K562 (cell line): ENCODE data around the gene CACNA2D2. TPM values are rescaled to one million over a fixed set of nuclear protein-coding genes. Genes with fewer than 3 reads are reported as not detected.

Source experiments
- C11orf30 ChIP-seq: fragments of 450-650 bp; IDR thresholded peaks from 2 replicates; pipeline ENCODE4 v1.6.1; 2016; ENCODE audit warnings: low read depth, mild to moderate bottlenecking
- CBX8 ChIP-seq: fragments of 200-600 bp; sonication (generic); IDR thresholded peaks from 2 replicates; pipeline ENCODE4 v1.6.1; 2012; ENCODE audit warnings: borderline replicate concordance, mixed run types, low read depth, mild to moderate bottlenecking, moderate library complexity, mixed read lengths, low read length, control low read depth, inconsistent platforms; ENCODE audit not compliant: poor library complexity, severe bottlenecking; ENCODE audit errors: extremely low read depth
- CREBBP ChIP-seq: IDR thresholded peaks from one replicate; pipeline ENCODE4 v1.6.1; 2012; ENCODE audit warnings: low read depth, mild to moderate bottlenecking, control low read depth, inconsistent platforms, low read length
- GABPB1 ChIP-seq: sonication (generic); formaldehyde crosslinking; IDR thresholded peaks from 2 replicates; pipeline ENCODE4 v1.8.0; 2022; ENCODE audit warnings: mild to moderate bottlenecking, missing genetic modification reagents
- L3MBTL2 ChIP-seq: fragments of 450-650 bp; IDR thresholded peaks from 2 replicates; pipeline ENCODE4 v1.6.1; 2016; ENCODE audit warnings: mild to moderate bottlenecking, moderate library complexity
- MTF1 ChIP-seq: fragments of 250-450 bp; sonication (Bioruptor Pico); IDR thresholded peaks from 2 replicates; pipeline ENCODE4 v1.9.0; 2021; ENCODE audit warnings: moderate library complexity, mild to moderate bottlenecking, inconsistent platforms, borderline replicate concordance
- MYNN ChIP-seq, 2 experiments: sonication (generic); formaldehyde crosslinking in 1 of 2; IDR thresholded peaks; 2 replicates each; pipeline versions ENCODE4 v1.5.0 to v1.6.1; 2016 to 2020; ENCODE audit warnings: antibody characterized with exemption in 1 of 2, missing genetic modification reagents in 1 of 2
- NONO ChIP-seq, 2 experiments: fragments of 200-400 bp in 1 of 2; fragments of 450-650 bp in 1 of 2; formaldehyde crosslinking in 1 of 2; IDR thresholded peaks; 2 replicates each; pipeline ENCODE4 v1.6.1; 2017; ENCODE audit warnings: low read depth in 2 of 2, mild to moderate bottlenecking in 2 of 2, moderate library complexity in 2 of 2, low read length in 1 of 2
- RB1 ChIP-seq: fragments of 450-650 bp; IDR thresholded peaks from 2 replicates; pipeline ENCODE4 v1.6.1; 2017; ENCODE audit warnings: low read depth, mild to moderate bottlenecking
- SAP30 ChIP-seq: fragments of 200-600 bp; sonication (generic); IDR thresholded peaks from 2 replicates; pipeline ENCODE4 v1.6.1; 2012; ENCODE audit warnings: borderline replicate concordance, low read depth, mild to moderate bottlenecking, moderate library complexity, low read length, control low read depth, inconsistent platforms; ENCODE audit not compliant: insufficient read depth, poor library complexity, severe bottlenecking
- SNRNP70 ChIP-seq: fragments of 200-400 bp; formaldehyde crosslinking; optimal IDR thresholded peaks from 2 replicates; pipeline ENCODE3; 2017; ENCODE audit warnings: low read depth, low read length
- SP2 ChIP-seq: IDR thresholded peaks from 2 replicates; pipeline ENCODE4 v1.6.1; 2011; ENCODE audit warnings: mild to moderate bottlenecking, low read depth, low read length, moderate library complexity; ENCODE audit not compliant: poor library complexity, severe bottlenecking; ENCODE audit errors: extremely low read depth
- SREBF1 ChIP-seq: fragments of 150-350 bp; IDR thresholded peaks from 2 replicates; pipeline ENCODE4 v1.6.1; 2014; ENCODE audit warnings: antibody characterized with exemption, low read depth, low read length, borderline replicate concordance
- ZNF324 ChIP-seq: fragments of 250-450 bp; sonication (Bioruptor Pico); IDR thresholded peaks from 2 replicates; pipeline ENCODE4 v1.4.0; 2020; ENCODE audit warnings: mild to moderate bottlenecking
- ZNF584 ChIP-seq: fragments of 200-800 bp; sonication (Bioruptor generic); IDR thresholded peaks from 2 replicates; pipeline ENCODE4 v1.6.1; 2016; ENCODE audit warnings: low read depth, mild to moderate bottlenecking, missing genetic modification characterization, missing compliant biosample characterization
- ZNF77 ChIP-seq: fragments of 250-450 bp; sonication (Bioruptor Pico); IDR thresholded peaks from 2 replicates; pipeline ENCODE4 v1.5.0; 2020
- polyA plus RNA-seq, 8 experiments: library from polyadenylated mRNA; depleted of rRNA in 4 of 8; stranded (reverse) in 5 of 8; unstranded in 3 of 8; fragments of >200 nt; fragmentation: Nextera tagmentation in 2 of 8; fragmentation: Illumina TruSeq in 1 of 8; extraction: Ambion mirVana in 2 of 8; extraction: Trizol in 1 of 8; gene quantifications; 2 replicates each; pipeline versions ENCODE4 v1.2.1 to v1.2.3, GENCODE V29; 2011 to 2014; ENCODE audit warnings: inconsistent platforms in 1 of 8, missing spikeins in 1 of 8
- total RNA-seq, 7 experiments: library from RNA; depleted of rRNA in 6 of 7; stranded (reverse); fragments of >200 nt in 6 of 7; fragmentation: Illumina TruSeq in 2 of 7; extraction: Trizol in 2 of 7; gene quantifications; 2 replicates each; pipeline versions ENCODE4 v1.2.1 to v1.2.3, GENCODE V29; 2011 to 2021; ENCODE audit warnings: low replicate concordance in 1 of 7
- TF ChIP-seq, protein P1 (sequence below): fragments of 250-450 bp; sonication (Bioruptor Pico); IDR thresholded peaks from 2 replicates; pipeline ENCODE4 v1.8.0; 2021; ENCODE audit warnings: borderline replicate concordance, mild to moderate bottlenecking, moderate library complexity; ENCODE audit not compliant: poor library complexity, severe bottlenecking
- TF ChIP-seq, protein P2 (sequence below): fragments of 450-650 bp; IDR thresholded peaks from 2 replicates; pipeline ENCODE4 v1.6.1; 2016; ENCODE audit warnings: borderline replicate concordance
- TF ChIP-seq, protein P3 (sequence below): fragments of 450-650 bp; IDR thresholded peaks from 2 replicates; pipeline ENCODE4 v1.6.1; 2014; ENCODE audit warnings: low read depth, mild to moderate bottlenecking, moderate library complexity, borderline replicate concordance
- TF ChIP-seq, protein P4 (sequence below): fragments of 250-450 bp; sonication (Bioruptor Pico); IDR thresholded peaks from 2 replicates; pipeline ENCODE4 v1.8.0; 2021; ENCODE audit warnings: moderate library complexity, mild to moderate bottlenecking, inconsistent platforms

CACNA2D2 gene
- total and polyA plus RNA-seq, 9 of the 15 experiments (the other 6 are each of a cell fraction or from before 2014, with no cell fraction given): 0.11 to 0.58 (median 0.36) TPM; not detected in 2

DNA sequence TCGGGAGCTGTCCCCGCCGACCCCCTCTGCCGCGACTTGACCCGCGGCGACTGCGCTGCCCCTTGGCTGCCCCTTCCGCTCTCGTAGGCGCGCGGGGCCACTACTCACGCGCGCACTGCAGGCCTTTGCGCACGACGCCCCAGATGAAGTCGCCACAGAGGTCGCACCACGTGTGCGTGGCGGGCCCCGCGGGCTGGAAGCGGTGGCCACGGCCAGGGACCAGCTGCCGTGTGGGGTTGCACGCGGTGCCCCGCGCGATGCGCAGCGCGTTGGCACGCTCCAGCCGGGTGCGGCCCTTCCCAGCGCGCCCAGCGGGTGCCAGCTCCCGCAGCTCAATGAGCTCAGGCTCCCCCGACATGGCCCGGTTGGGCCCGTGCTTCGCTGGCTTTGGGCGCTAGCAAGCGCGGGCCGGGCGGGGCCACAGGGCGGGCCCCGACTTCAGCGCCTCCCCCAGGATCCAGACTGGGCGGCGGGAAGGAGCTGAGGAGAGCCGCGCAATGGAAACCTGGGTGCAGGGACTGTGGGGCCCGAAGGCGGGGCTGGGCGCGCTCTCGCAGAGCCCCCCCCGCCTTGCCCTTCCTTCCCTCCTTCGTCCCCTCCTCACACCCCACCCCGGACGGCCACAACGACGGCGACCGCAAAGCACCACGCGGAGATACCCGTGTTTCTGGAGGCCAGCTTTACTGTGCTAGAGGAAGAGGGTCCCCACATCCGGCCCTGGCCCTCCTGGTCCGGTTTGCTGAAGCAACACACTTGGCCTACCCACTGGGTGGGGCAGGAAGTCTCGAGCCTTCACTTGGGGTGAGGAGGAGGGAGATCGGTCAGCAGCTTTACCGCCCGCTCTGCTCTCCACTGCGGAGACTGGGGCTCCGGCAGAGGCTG, 162.7 kb downstream of the CACNA2D2 start, which contains the start of gene RASSF1 (continued):
- TF ChIP-seq SREBF1 (no peak), ZNF77 (CRISPR knock-in tag) (no peak), GABPB1 (CRISPR knock-in tag) (peak; percentile 30; the same call in 1 of the 2 replicates), L3MBTL2 (peak; percentile 88), CREBBP (no peak), CBX8 (no peak), SNRNP70 (no peak), RB1 (no peak), NONO (IDR thresholded peaks at IDR 0.05; ENCODE audit: low read depth in 2 of 2, low read length in 1 of 2) (no peak), C11orf30 (no peak), ZNF584 (CRISPR knock-in tag) (no peak), SAP30 (peak; percentile 69), ZNF324 (no peak), MTF1 (CRISPR knock-in tag) (no peak), MYNN (IDR thresholded peaks at IDR 0.05) (no peak), MYNN (CRISPR knock-in tag; IDR thresholded peaks at IDR 0.05) (no peak), SP2 (no peak)
- TF ChIP-seq, protein P1, sequence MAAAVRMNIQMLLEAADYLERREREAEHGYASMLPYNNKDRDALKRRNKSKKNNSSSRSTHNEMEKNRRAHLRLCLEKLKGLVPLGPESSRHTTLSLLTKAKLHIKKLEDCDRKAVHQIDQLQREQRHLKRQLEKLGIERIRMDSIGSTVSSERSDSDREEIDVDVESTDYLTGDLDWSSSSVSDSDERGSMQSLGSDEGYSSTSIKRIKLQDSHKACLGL: no peak
- TF ChIP-seq, protein P2, sequence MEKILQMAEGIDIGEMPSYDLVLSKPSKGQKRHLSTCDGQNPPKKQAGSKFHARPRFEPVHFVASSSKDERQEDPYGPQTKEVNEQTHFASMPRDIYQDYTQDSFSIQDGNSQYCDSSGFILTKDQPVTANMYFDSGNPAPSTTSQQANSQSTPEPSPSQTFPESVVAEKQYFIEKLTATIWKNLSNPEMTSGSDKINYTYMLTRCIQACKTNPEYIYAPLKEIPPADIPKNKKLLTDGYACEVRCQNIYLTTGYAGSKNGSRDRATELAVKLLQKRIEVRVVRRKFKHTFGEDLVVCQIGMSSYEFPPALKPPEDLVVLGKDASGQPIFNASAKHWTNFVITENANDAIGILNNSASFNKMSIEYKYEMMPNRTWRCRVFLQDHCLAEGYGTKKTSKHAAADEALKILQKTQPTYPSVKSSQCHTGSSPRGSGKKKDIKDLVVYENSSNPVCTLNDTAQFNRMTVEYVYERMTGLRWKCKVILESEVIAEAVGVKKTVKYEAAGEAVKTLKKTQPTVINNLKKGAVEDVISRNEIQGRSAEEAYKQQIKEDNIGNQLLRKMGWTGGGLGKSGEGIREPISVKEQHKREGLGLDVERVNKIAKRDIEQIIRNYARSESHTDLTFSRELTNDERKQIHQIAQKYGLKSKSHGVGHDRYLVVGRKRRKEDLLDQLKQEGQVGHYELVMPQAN: no peak
- TF ChIP-seq, protein P3, sequence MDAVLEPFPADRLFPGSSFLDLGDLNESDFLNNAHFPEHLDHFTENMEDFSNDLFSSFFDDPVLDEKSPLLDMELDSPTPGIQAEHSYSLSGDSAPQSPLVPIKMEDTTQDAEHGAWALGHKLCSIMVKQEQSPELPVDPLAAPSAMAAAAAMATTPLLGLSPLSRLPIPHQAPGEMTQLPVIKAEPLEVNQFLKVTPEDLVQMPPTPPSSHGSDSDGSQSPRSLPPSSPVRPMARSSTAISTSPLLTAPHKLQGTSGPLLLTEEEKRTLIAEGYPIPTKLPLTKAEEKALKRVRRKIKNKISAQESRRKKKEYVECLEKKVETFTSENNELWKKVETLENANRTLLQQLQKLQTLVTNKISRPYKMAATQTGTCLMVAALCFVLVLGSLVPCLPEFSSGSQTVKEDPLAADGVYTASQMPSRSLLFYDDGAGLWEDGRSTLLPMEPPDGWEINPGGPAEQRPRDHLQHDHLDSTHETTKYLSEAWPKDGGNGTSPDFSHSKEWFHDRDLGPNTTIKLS: 0 out of 2 replicates have a peak, but pooled peaks have one; percentile 27
- TF ChIP-seq, protein P4, sequence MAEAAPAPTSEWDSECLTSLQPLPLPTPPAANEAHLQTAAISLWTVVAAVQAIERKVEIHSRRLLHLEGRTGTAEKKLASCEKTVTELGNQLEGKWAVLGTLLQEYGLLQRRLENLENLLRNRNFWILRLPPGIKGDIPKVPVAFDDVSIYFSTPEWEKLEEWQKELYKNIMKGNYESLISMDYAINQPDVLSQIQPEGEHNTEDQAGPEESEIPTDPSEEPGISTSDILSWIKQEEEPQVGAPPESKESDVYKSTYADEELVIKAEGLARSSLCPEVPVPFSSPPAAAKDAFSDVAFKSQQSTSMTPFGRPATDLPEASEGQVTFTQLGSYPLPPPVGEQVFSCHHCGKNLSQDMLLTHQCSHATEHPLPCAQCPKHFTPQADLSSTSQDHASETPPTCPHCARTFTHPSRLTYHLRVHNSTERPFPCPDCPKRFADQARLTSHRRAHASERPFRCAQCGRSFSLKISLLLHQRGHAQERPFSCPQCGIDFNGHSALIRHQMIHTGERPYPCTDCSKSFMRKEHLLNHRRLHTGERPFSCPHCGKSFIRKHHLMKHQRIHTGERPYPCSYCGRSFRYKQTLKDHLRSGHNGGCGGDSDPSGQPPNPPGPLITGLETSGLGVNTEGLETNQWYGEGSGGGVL: no peak
